Measurements from ENCODE around the gene NLRP12.
"Not testable (repeated sequence)": the region's sequence is repeated elsewhere in the genome, so short reads cannot be mapped to it uniquely, and the experiment has no call there.

The NLRP12 gene

DNA sequence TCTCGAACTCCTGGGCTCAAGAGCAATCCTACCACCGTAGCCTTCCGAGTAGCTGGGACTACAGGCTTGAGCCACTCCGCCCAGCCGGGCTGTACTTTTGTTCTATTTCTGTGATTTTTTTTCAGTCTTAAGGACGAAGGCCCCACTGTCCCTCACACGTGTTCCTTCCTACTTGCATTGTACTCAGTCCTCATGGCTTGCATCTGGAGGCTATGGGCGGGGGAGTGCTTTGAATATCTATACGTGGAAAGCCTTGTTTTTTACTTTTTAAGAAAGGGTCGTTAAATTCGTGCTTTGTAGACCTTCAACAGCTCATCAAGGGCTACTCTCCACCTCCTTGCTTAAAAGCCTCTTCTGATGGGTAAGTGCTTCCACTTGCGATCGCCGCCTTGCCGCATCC lies 36.8 kb downstream of the NLRP12 start:
- Histone ChIP-seq H3K27me3 (ENCODE audit: control insufficient read depth in 5 of 5, insufficient read depth in 4 of 5, low read length in 5 of 5) (peaks cover 0 to 8% (median 0%) of the 10 kb centered on the region in 5 donors), H3K9ac (ENCODE audit: low read length in 5 of 5) (no peak overlapping the region), H3K4me1 (ENCODE audit: control insufficient read depth in 5 of 5, insufficient read depth in 5 of 5, low read length in 5 of 5) (peaks cover 0 to 7% (median 0%) of the 10 kb centered on the region in 5 donors), H3K36me3 (ENCODE audit: control insufficient read depth in 5 of 5, insufficient read depth in 5 of 5, low read length in 5 of 5) (no peaks in the 10 kb centered on the region), H3K9me3 (ENCODE audit: control insufficient read depth in 5 of 5, low read length in 5 of 5) (no peaks in the 10 kb centered on the region), H3K27ac (ENCODE audit: low read depth, low read length) (no peak overlapping the region), H3K4me3 (ENCODE audit: low read depth in 1 of 5, low read length in 5 of 5) (no peak overlapping the region)

DNA sequence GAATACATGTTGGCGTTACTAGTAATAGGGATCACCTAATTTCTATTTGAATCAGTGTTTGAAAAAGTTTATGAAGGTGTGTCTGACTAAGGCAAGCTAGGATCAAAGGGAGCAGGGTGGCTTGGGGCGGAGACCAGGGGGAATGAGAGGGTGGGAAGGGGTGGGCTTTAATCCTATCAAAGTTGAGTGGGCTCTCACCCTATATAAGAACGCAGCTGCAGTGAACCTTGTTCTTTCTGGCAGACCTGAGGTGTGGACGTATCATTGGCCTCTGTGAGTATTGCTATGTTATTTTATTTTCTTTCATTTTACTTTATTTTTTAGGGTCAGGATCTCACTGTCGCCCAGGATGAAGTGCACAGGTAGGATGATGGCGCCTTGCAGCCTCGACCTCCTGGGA lies 37.4 kb downstream of the NLRP12 start:
- Histone ChIP-seq H3K9ac (ENCODE audit: low read length in 5 of 5) (no peak overlapping the region), H3K4me3 (ENCODE audit: low read depth in 1 of 5, low read length in 5 of 5) (no peak overlapping the region), H3K36me3 (ENCODE audit: control insufficient read depth in 5 of 5, insufficient read depth in 5 of 5, low read length in 5 of 5) (no peaks in the 10 kb centered on the region), H3K9me3 (ENCODE audit: control insufficient read depth in 5 of 5, low read length in 5 of 5) (no peaks in the 10 kb centered on the region), H3K4me1 (ENCODE audit: control insufficient read depth in 5 of 5, insufficient read depth in 5 of 5, low read length in 5 of 5) (peaks cover 0 to 7% (median 0%) of the 10 kb centered on the region in 5 donors), H3K27ac (ENCODE audit: low read depth, low read length) (no peak overlapping the region), H3K27me3 (ENCODE audit: control insufficient read depth in 5 of 5, insufficient read depth in 4 of 5, low read length in 5 of 5) (peaks cover 0 to 8% (median 0%) of the 10 kb centered on the region in 5 donors)

DNA sequence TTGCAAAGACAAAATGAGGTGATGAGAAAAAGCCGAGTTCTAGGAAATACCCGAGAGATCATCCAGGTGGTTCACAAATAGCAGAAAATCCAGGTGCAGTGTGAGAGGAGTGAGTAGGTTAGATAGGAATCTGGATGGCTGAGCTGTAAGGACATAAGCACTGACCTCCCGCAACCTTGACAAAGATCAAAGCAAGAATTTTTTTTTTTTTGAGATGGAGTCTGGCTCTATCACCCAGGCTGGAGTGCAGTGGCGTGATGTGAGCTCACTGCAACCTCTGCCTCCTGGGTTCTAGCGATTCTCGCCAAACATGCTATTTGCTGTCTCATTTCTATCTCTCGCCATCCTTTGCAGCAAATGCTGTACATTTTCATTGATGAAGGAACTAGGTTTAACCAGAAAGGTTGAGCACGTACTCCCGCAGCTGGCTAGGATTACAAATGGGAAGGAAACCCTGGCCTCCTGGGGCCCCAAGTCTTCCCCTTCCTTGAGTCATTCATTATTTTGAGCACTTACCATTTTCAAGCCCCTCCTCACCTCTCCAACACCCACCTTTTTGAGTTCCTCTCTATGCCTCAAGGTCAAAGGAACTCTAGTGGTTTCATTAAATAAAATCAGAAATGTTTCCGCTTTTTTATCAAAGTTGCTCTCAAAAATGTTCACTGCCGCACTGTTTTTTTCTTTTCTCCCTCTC lies 38.8 kb downstream of the NLRP12 start:
- Histone ChIP-seq H3K27me3 (ENCODE audit: control insufficient read depth in 5 of 5, insufficient read depth in 4 of 5, low read length in 5 of 5) (peaks cover 0 to 8% (median 0%) of the 10 kb centered on the region in 5 donors), H3K9me3 (ENCODE audit: control insufficient read depth in 5 of 5, low read length in 5 of 5) (no peaks in the 10 kb centered on the region), H3K4me1 (ENCODE audit: control insufficient read depth in 5 of 5, insufficient read depth in 5 of 5, low read length in 5 of 5) (peaks cover 0 to 7% (median 0%) of the 10 kb centered on the region in 5 donors), H3K36me3 (ENCODE audit: control insufficient read depth in 5 of 5, insufficient read depth in 5 of 5, low read length in 5 of 5) (no peaks in the 10 kb centered on the region), H3K9ac (ENCODE audit: low read length in 5 of 5) (no peak overlapping the region), H3K4me3 (ENCODE audit: low read depth in 1 of 5, low read length in 5 of 5) (no peak overlapping the region), H3K27ac (ENCODE audit: low read depth, low read length) (no peak overlapping the region)

DNA sequence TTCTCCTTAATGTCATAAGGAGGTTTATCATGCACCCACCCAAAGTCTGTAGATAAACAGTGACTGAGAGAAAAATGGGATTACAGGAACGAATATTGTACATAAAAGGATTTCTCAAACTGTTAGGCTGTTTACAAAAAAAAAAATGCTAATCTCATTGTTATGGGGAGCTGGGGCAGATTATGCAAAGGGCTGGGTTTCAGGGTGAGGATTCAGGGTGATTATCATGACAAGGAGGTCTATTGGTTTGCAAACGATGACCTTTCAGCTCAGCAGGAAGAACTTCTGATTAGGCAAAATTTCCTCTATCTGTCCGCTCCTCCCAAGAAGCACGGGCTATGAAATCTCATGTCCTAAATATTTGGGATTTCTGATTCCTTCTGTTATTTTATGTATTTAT lies 41.4 kb downstream of the NLRP12 start:
- Histone ChIP-seq H3K9me3 (ENCODE audit: control insufficient read depth in 5 of 5, low read length in 5 of 5) (no peaks in the 10 kb centered on the region), H3K4me1 (ENCODE audit: control insufficient read depth in 5 of 5, insufficient read depth in 5 of 5, low read length in 5 of 5) (peaks cover 0 to 7% (median 0%) of the 10 kb centered on the region in 5 donors), H3K27ac (ENCODE audit: low read depth, low read length) (no peak overlapping the region), H3K4me3 (ENCODE audit: low read depth in 1 of 5, low read length in 5 of 5) (no peak overlapping the region), H3K9ac (ENCODE audit: low read length in 5 of 5) (no peak overlapping the region), H3K36me3 (ENCODE audit: control insufficient read depth in 5 of 5, insufficient read depth in 5 of 5, low read length in 5 of 5) (no peaks in the 10 kb centered on the region), H3K27me3 (ENCODE audit: control insufficient read depth in 5 of 5, insufficient read depth in 4 of 5, low read length in 5 of 5) (peaks cover 0 to 5% (median 0%) of the 10 kb centered on the region in 5 donors)

DNA sequence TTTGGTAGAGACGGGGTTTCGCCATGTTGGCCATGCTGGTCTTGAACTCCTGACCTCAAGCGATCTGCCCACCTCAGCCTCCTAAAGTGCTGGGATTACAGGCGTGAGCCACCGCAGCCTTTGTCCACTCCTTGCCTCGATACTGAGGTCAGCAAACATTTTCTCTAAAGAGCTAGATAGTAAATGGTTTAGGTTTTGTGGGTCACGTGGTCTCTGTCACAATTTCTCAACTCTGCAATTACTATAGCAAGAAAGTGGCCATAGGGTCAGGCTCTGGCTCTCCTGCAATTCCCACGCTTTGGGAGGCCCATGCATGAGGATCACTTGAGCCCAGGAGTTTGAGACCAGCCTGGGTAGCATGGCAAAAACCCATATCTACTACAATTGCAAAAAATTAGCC lies 42.8 kb downstream of the NLRP12 start:
- not testable (repeated sequence) for H3K4me1 ChIP-seq (ENCODE audit: control insufficient read depth in 5 of 5, insufficient read depth in 5 of 5, low read length in 5 of 5); H3K27me3 ChIP-seq (ENCODE audit: control insufficient read depth in 5 of 5, insufficient read depth in 4 of 5, low read length in 5 of 5); H3K36me3 ChIP-seq (ENCODE audit: control insufficient read depth in 5 of 5, insufficient read depth in 5 of 5, low read length in 5 of 5)

DNA sequence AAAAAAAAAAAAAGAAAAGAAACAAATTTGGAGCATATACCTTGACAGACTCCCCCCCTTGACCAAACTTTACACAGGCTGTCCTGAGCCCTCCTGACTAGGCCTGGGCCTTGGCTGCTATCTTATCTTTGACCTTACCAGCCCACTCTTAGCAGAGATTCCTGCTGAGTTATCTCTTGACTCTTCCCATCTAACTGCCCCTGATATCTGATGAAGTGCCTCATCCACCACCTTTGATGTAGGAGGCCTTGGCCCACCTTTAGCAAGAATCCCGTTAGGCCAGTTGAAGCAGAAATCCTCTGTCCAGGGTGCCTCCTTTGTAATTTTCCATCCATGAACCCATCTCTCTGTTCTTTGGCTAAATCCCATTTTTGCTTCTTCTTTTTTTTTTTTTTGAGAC lies 43.6 kb downstream of the NLRP12 start:
- no peaks in the 10 kb centered on the region for H3K9me3 ChIP-seq (ENCODE audit: control insufficient read depth in 5 of 5, low read length in 5 of 5)
- H3K4me1 ChIP-seq (ENCODE audit: control insufficient read depth in 5 of 5, insufficient read depth in 5 of 5, low read length in 5 of 5): peaks cover 0 to 5% (median 0%) of the 10 kb centered on the region in 5 donors
- no peak overlapping the region for H3K9ac ChIP-seq (ENCODE audit: low read length in 5 of 5)
- H3K27me3 ChIP-seq (ENCODE audit: control insufficient read depth in 5 of 5, insufficient read depth in 4 of 5, low read length in 5 of 5): peaks cover 0 to 2% (median 0%) of the 10 kb centered on the region in 5 donors
- no peak overlapping the region for H3K27ac ChIP-seq (ENCODE audit: low read depth, low read length)
- no peak overlapping the region for H3K4me3 ChIP-seq (ENCODE audit: low read depth in 1 of 5, low read length in 5 of 5)
- no peaks in the 10 kb centered on the region for H3K36me3 ChIP-seq (ENCODE audit: control insufficient read depth in 5 of 5, insufficient read depth in 5 of 5, low read length in 5 of 5)

More for the DNA sequence above, 42.8 kb downstream of the NLRP12 start:
- H3K27ac ChIP-seq (ENCODE audit: low read depth, low read length); H3K9ac ChIP-seq (ENCODE audit: low read length in 5 of 5); H3K9me3 ChIP-seq (ENCODE audit: control insufficient read depth in 5 of 5, low read length in 5 of 5); H3K4me3 ChIP-seq (ENCODE audit: low read depth in 1 of 5, low read length in 5 of 5): not testable (repeated sequence)

DNA sequence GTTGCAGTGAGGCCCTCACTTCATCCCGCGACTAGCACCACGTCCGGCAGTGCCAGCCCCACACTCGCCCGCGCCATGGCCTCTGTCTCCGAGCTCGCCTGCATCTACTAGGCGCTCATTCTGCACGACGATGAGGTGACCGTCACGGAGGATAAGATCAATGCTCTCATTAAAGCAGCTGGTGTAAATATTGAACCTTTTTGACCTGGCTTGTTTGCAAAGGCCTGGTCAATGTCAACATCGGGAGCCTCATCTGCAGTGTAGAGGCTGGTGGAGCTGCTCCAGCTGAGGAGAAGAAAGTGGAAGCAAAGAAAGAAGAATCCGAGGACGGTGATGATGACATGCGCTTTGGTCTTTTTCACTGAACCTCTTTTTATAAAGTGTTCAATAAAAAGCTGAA lies 48.6 kb downstream of the NLRP12 start:
- H3K9ac ChIP-seq (ENCODE audit: low read length in 5 of 5): no peak overlapping the region
- no peak overlapping the region for H3K27ac ChIP-seq (ENCODE audit: low read depth, low read length)
- no peak overlapping the region for H3K4me3 ChIP-seq (ENCODE audit: low read depth in 1 of 5, low read length in 5 of 5)
- H3K9me3 ChIP-seq (ENCODE audit: control insufficient read depth in 5 of 5, low read length in 5 of 5): no peaks in the 10 kb centered on the region
- H3K4me1 ChIP-seq (ENCODE audit: control insufficient read depth in 5 of 5, insufficient read depth in 5 of 5, low read length in 5 of 5): no peaks in the 10 kb centered on the region
- peaks cover 0 to 2% (median 0%) of the 10 kb centered on the region in 5 donors for H3K27me3 ChIP-seq (ENCODE audit: control insufficient read depth in 5 of 5, insufficient read depth in 4 of 5, low read length in 5 of 5)
- H3K36me3 ChIP-seq (ENCODE audit: control insufficient read depth in 5 of 5, insufficient read depth in 5 of 5, low read length in 5 of 5): no peaks in the 10 kb centered on the region

DNA sequence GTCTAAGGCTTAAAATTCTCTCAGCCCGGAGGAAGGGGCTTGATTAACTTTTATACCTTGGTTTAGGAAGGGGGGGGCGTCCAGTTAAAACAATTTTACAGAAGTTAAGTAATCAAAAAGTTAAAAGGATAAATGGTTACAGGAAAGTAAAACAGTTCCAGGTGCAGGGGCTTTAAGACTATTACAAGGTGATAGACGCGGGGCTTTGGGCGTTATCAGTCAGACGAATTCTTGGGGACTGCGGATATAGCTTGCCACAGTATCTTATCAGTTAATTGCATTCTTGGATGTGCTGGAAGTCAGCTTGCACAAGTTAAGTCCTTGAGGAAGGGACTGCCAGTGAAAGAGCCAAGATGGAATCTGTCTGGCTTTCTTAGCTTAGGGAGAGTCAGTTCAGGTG lies 49.6 kb downstream of the NLRP12 start:
- H3K36me3 ChIP-seq (ENCODE audit: control insufficient read depth in 5 of 5, insufficient read depth in 5 of 5, low read length in 5 of 5); H3K4me3 ChIP-seq (ENCODE audit: low read depth in 1 of 5, low read length in 5 of 5); H3K9me3 ChIP-seq (ENCODE audit: control insufficient read depth in 5 of 5, low read length in 5 of 5); H3K4me1 ChIP-seq (ENCODE audit: control insufficient read depth in 5 of 5, insufficient read depth in 5 of 5, low read length in 5 of 5); H3K27me3 ChIP-seq (ENCODE audit: control insufficient read depth in 5 of 5, insufficient read depth in 4 of 5, low read length in 5 of 5); H3K27ac ChIP-seq (ENCODE audit: low read depth, low read length); H3K9ac ChIP-seq (ENCODE audit: low read length in 5 of 5): not testable (repeated sequence)

DNA sequence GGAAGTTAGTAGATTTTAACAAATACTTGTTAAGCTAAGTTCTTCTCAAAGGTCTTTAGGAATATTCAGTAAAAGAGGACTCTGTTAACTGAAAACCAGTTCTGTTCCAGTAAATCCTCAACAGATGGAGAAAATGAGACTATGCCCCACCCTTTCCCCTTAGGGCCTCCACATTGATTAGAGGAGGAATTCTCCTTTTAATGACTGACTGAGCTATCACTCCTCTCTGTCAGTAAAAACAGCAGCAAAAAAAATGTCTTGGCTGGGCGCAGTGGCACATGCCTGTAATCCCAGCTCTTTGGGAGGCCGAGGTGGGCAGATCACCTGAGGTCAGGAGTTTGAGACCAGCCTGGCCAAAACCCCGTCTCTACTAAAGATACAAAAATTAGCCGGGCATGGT lies 50.1 kb downstream of the NLRP12 start:
- H3K9ac ChIP-seq (ENCODE audit: low read length in 5 of 5): no peak overlapping the region
- no peak overlapping the region for H3K27ac ChIP-seq (ENCODE audit: low read depth, low read length)
- peaks cover 0 to 2% (median 0%) of the 10 kb centered on the region in 5 donors for H3K27me3 ChIP-seq (ENCODE audit: control insufficient read depth in 5 of 5, insufficient read depth in 4 of 5, low read length in 5 of 5)
- no peaks in the 10 kb centered on the region for H3K36me3 ChIP-seq (ENCODE audit: control insufficient read depth in 5 of 5, insufficient read depth in 5 of 5, low read length in 5 of 5)
- H3K4me3 ChIP-seq (ENCODE audit: low read depth in 1 of 5, low read length in 5 of 5): no peak overlapping the region
- H3K4me1 ChIP-seq (ENCODE audit: control insufficient read depth in 5 of 5, insufficient read depth in 5 of 5, low read length in 5 of 5): peaks cover 0 to 2% (median 0%) of the 10 kb centered on the region in 5 donors
- H3K9me3 ChIP-seq (ENCODE audit: control insufficient read depth in 5 of 5, low read length in 5 of 5): no peaks in the 10 kb centered on the region

DNA sequence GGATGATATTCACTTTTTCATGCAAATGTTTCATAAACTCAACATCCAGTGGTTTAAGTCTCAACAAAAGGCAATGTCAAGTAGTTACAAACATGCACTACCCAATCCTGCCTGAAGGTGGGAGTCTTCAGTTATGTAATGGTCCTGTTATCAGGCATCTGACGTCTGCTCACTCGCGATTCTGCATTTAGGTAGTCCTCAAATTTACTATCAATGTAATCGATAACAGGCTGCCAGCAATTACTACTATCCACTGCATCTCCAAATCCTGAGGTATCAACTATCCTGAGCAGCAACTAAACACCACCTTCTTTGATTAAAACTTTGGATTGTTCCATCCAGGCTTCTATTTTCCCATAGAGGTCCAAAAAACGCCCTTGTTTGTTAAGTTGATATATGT lies 51.2 kb downstream of the NLRP12 start:
- Histone ChIP-seq H3K4me1 (ENCODE audit: control insufficient read depth in 5 of 5, insufficient read depth in 5 of 5, low read length in 5 of 5) (peaks cover 0 to 7% (median 0%) of the 10 kb centered on the region in 5 donors), H3K4me3 (ENCODE audit: low read depth in 1 of 5, low read length in 5 of 5) (no peak overlapping the region), H3K27me3 (ENCODE audit: control insufficient read depth in 5 of 5, insufficient read depth in 4 of 5, low read length in 5 of 5) (peaks cover 0 to 2% (median 0%) of the 10 kb centered on the region in 5 donors), H3K9me3 (ENCODE audit: control insufficient read depth in 5 of 5, low read length in 5 of 5) (no peaks in the 10 kb centered on the region), H3K36me3 (ENCODE audit: control insufficient read depth in 5 of 5, insufficient read depth in 5 of 5, low read length in 5 of 5) (no peaks in the 10 kb centered on the region), H3K9ac (ENCODE audit: low read length in 5 of 5) (no peak overlapping the region), H3K27ac (ENCODE audit: low read depth, low read length) (no peak overlapping the region)
